HEK293 (cell line): ENCODE measurements around the gene DVL1.

Experiments used
- ATF2 ChIP-seq: fragments of 450-650 bp; formaldehyde crosslinking; IDR thresholded peaks from 2 replicates; pipeline ENCODE4 v1.5.1; 2016; ENCODE audit warnings: missing biosample characterization, missing genetic modification characterization, low read depth
- EGR2 ChIP-seq: fragments of 450-650 bp; formaldehyde crosslinking; IDR thresholded peaks from 2 replicates; pipeline ENCODE4 v1.5.1; 2016; ENCODE audit warnings: low read depth, missing biosample characterization, missing genetic modification characterization
- ELK4 ChIP-seq: IDR thresholded peaks from 2 replicates; pipeline ENCODE4 v1.6.1; 2011; ENCODE audit warnings: mild to moderate bottlenecking, low read depth, low read length, borderline replicate concordance
- GLI4 ChIP-seq: fragments of 450-650 bp; formaldehyde crosslinking; IDR thresholded peaks from 2 replicates; pipeline ENCODE4 v1.5.1; 2016; ENCODE audit warnings: missing biosample characterization, missing genetic modification characterization
- HOXD13 ChIP-seq: sonication (generic); formaldehyde crosslinking; IDR thresholded peaks from 2 replicates; pipeline ENCODE4 v1.8.0; 2022; ENCODE audit warnings: missing genetic modification reagents, borderline replicate concordance
- KLF9 ChIP-seq: fragments of 450-650 bp; formaldehyde crosslinking; IDR thresholded peaks from 2 replicates; pipeline ENCODE4 v1.5.1; 2016; ENCODE audit warnings: missing biosample characterization, missing genetic modification characterization, low read depth
- SCRT2 ChIP-seq: fragments of 450-650 bp; formaldehyde crosslinking; IDR thresholded peaks from 2 replicates; pipeline ENCODE4 v1.5.1; 2016; ENCODE audit warnings: missing biosample characterization, missing genetic modification characterization
- SETDB1 ChIP-seq: IDR thresholded peaks from one replicate; pipeline ENCODE4 v1.6.1; 2017; ENCODE audit warnings: mild to moderate bottlenecking, low read length, moderate library complexity, mixed read lengths; ENCODE audit not compliant: insufficient read length
- YY1 ChIP-seq: fragments of 450-650 bp; formaldehyde crosslinking; IDR thresholded peaks from 2 replicates; pipeline ENCODE4 v1.5.1; 2018; ENCODE audit warnings: missing biosample characterization, missing genetic modification characterization
- ZBTB21 ChIP-seq: fragments of 450-650 bp; formaldehyde crosslinking; IDR thresholded peaks from 2 replicates; pipeline ENCODE4 v1.5.1; 2017; ENCODE audit warnings: missing biosample characterization, missing genetic modification characterization
- ZBTB7A ChIP-seq: fragments of 450-650 bp; formaldehyde crosslinking; IDR thresholded peaks from 2 replicates; pipeline ENCODE4 v1.5.1; 2016; ENCODE audit warnings: low read depth, missing biosample characterization, missing genetic modification characterization
- ZFP69B ChIP-seq: fragments of 450-650 bp; formaldehyde crosslinking; IDR thresholded peaks from 2 replicates; pipeline ENCODE4 v1.5.1; 2016; ENCODE audit warnings: missing biosample characterization, missing genetic modification characterization
- ZIC2 ChIP-seq: fragments of 450-650 bp; formaldehyde crosslinking; IDR thresholded peaks from 2 replicates; pipeline ENCODE4 v1.5.1; 2016; ENCODE audit warnings: missing biosample characterization, missing genetic modification characterization
- ZNF157 ChIP-seq: fragments of 450-650 bp; formaldehyde crosslinking; IDR thresholded peaks from 2 replicates; pipeline ENCODE4 v1.5.1; 2016; ENCODE audit warnings: missing biosample characterization, missing genetic modification characterization
- ZNF223 ChIP-seq: fragments of 450-650 bp; formaldehyde crosslinking; IDR thresholded peaks from 2 replicates; pipeline ENCODE4 v1.5.1; 2016; ENCODE audit warnings: missing biosample characterization, missing genetic modification characterization
- ZNF354C ChIP-seq: fragments of 450-650 bp; formaldehyde crosslinking; IDR thresholded peaks from 2 replicates; pipeline ENCODE4 v1.5.1; 2016; ENCODE audit warnings: missing biosample characterization, missing genetic modification characterization, low read depth, borderline replicate concordance
- ZNF394 ChIP-seq: fragments of 450-650 bp; formaldehyde crosslinking; IDR thresholded peaks from 2 replicates; pipeline ENCODE4 v1.5.1; 2016; ENCODE audit warnings: missing biosample characterization, missing genetic modification characterization, mild to moderate bottlenecking, moderate library complexity, borderline replicate concordance
- ZNF513 ChIP-seq: fragments of 450-650 bp; IDR thresholded peaks from 2 replicates; pipeline ENCODE4 v1.5.1; 2018; ENCODE audit warnings: missing biosample characterization, missing genetic modification characterization
- ZNF555 ChIP-seq: fragments of 450-650 bp; formaldehyde crosslinking; conservative IDR thresholded peaks from 2 replicates; pipeline ENCODE4 v1.5.1; 2017; ENCODE audit warnings: missing biosample characterization, mild to moderate bottlenecking, missing genetic modification characterization, inconsistent platforms
- ZNF677 ChIP-seq: fragments of 450-650 bp; IDR thresholded peaks from 2 replicates; pipeline ENCODE4 v1.5.0; 2018; ENCODE audit warnings: missing biosample characterization, mild to moderate bottlenecking, missing genetic modification characterization, moderate library complexity
- ZSCAN30 ChIP-seq: fragments of 450-650 bp; IDR thresholded peaks from 2 replicates; pipeline ENCODE4 v1.5.1; 2018; ENCODE audit warnings: missing biosample characterization, mild to moderate bottlenecking, missing genetic modification characterization, moderate library complexity
- TF ChIP-seq, protein P1 (sequence below): fragments of 450-650 bp; formaldehyde crosslinking; IDR thresholded peaks from 2 replicates; pipeline ENCODE4 v1.5.1; 2016; ENCODE audit warnings: missing biosample characterization, missing genetic modification characterization
- TF ChIP-seq, protein P2 (sequence below): fragments of 450-650 bp; formaldehyde crosslinking; IDR thresholded peaks from 2 replicates; pipeline ENCODE4 v1.5.1; 2016; ENCODE audit warnings: missing biosample characterization, missing genetic modification characterization
- TF ChIP-seq, protein P3 (sequence below): fragments of 450-650 bp; formaldehyde crosslinking; IDR thresholded peaks from 2 replicates; pipeline ENCODE4 v1.5.1; 2016; ENCODE audit warnings: missing biosample characterization, missing genetic modification characterization
- TF ChIP-seq, protein P4 (sequence below): fragments of 450-650 bp; formaldehyde crosslinking; IDR thresholded peaks from 2 replicates; pipeline ENCODE4 v1.5.1; 2016; ENCODE audit warnings: missing biosample characterization, missing genetic modification characterization
- TF ChIP-seq, protein P5 (sequence below): fragments of 450-650 bp; formaldehyde crosslinking; IDR thresholded peaks from 2 replicates; pipeline ENCODE4 v1.5.1; 2016; ENCODE audit warnings: missing biosample characterization, missing genetic modification characterization

DVL1 gene

GRCh38 chr1:1307923-1308755 lies 41.1 kb downstream of the DVL1 start, which contains the start of the genes ACAP3 and PUSL1 (continued):
- TF ChIP-seq ZSCAN30 (tag by site-specific recombination) (peak; percentile 62), ZFP69B (tag by site-specific recombination) (peak; percentile 68), KLF9 (peak; percentile 58), ZNF157 (tag by site-specific recombination) (no peak), SETDB1 (no peak), GLI4 (tag by site-specific recombination) (no peak), ZBTB21 (tag by site-specific recombination) (no peak), ZIC2 (tag by site-specific recombination) (peak; percentile 78; the same call in 1 of the 2 replicates), ZNF555 (tag by site-specific recombination) (no peak), HOXD13 (CRISPR knock-in tag) (no peak), ZBTB7A (tag by site-specific recombination) (peak; percentile 78), ZNF513 (tag by site-specific recombination) (no peak), ZNF394 (no peak; the same call in 1 of the 2 replicates), SCRT2 (no peak), ZNF677 (tag by site-specific recombination) (no peak), EGR2 (tag by site-specific recombination) (peak; percentile 92), ZNF354C (tag by site-specific recombination) (no peak), ELK4 (peak; percentile 25; the same call in 1 of the 2 replicates), YY1 (tag by site-specific recombination) (peak; percentile 17), ZNF223 (tag by site-specific recombination) (no peak), ATF2 (tag by site-specific recombination) (no peak)
- TF ChIP-seq, protein P1, sequence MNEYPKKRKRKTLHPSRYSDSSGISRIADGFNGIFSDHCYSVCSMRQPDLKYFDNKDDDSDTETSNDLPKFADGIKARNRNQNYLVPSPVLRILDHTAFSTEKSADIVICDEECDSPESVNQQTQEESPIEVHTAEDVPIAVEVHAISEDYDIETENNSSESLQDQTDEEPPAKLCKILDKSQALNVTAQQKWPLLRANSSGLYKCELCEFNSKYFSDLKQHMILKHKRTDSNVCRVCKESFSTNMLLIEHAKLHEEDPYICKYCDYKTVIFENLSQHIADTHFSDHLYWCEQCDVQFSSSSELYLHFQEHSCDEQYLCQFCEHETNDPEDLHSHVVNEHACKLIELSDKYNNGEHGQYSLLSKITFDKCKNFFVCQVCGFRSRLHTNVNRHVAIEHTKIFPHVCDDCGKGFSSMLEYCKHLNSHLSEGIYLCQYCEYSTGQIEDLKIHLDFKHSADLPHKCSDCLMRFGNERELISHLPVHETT (tag by site-specific recombination), result peak; percentile 80
- TF ChIP-seq, protein P2, sequence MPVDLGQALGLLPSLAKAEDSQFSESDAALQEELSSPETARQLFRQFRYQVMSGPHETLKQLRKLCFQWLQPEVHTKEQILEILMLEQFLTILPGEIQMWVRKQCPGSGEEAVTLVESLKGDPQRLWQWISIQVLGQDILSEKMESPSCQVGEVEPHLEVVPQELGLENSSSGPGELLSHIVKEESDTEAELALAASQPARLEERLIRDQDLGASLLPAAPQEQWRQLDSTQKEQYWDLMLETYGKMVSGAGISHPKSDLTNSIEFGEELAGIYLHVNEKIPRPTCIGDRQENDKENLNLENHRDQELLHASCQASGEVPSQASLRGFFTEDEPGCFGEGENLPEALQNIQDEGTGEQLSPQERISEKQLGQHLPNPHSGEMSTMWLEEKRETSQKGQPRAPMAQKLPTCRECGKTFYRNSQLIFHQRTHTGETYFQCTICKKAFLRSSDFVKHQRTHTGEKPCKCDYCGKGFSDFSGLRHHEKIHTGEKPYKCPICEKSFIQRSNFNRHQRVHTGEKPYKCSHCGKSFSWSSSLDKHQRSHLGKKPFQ, result no peak
- TF ChIP-seq, protein P3, sequence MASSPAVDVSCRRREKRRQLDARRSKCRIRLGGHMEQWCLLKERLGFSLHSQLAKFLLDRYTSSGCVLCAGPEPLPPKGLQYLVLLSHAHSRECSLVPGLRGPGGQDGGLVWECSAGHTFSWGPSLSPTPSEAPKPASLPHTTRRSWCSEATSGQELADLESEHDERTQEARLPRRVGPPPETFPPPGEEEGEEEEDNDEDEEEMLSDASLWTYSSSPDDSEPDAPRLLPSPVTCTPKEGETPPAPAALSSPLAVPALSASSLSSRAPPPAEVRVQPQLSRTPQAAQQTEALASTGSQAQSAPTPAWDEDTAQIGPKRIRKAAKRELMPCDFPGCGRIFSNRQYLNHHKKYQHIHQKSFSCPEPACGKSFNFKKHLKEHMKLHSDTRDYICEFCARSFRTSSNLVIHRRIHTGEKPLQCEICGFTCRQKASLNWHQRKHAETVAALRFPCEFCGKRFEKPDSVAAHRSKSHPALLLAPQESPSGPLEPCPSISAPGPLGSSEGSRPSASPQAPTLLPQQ (tag by site-specific recombination), result peak; percentile 85
- TF ChIP-seq, protein P4, sequence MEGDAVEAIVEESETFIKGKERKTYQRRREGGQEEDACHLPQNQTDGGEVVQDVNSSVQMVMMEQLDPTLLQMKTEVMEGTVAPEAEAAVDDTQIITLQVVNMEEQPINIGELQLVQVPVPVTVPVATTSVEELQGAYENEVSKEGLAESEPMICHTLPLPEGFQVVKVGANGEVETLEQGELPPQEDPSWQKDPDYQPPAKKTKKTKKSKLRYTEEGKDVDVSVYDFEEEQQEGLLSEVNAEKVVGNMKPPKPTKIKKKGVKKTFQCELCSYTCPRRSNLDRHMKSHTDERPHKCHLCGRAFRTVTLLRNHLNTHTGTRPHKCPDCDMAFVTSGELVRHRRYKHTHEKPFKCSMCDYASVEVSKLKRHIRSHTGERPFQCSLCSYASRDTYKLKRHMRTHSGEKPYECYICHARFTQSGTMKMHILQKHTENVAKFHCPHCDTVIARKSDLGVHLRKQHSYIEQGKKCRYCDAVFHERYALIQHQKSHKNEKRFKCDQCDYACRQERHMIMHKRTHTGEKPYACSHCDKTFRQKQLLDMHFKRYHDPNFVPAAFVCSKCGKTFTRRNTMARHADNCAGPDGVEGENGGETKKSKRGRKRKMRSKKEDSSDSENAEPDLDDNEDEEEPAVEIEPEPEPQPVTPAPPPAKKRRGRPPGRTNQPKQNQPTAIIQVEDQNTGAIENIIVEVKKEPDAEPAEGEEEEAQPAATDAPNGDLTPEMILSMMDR (tag by site-specific recombination), result peak; percentile 47; the same call in 1 of the 2 replicates
- TF ChIP-seq, protein P5, sequence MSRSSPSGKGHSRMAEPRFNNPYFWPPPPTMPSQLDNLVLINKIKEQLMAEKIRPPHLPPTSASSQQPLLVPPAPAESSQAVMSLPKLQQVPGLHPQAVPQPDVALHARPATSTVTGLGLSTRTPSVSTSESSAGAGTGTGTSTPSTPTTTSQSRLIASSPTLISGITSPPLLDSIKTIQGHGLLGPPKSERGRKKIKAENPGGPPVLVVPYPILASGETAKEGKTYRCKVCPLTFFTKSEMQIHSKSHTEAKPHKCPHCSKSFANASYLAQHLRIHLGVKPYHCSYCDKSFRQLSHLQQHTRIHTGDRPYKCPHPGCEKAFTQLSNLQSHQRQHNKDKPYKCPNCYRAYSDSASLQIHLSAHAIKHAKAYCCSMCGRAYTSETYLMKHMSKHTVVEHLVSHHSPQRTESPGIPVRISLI, result no peak
